Smooth muscle cell (in vitro differentiated cells): Measurements from ENCODE around the gene CDHR5. TPM values are rescaled to one million over a fixed set of nuclear protein-coding genes. Genes with fewer than 3 reads are reported as not detected.

Source experiments
- DNase-seq: peaks from one replicate; lab custom pipeline; 2025; ENCODE audit not compliant: unreplicated experiment; lab: John Stamatoyannopoulos, UW
- H2AFZ ChIP-seq: fragments of 200-600 bp; sonication (generic); 2 replicates; pipeline ENCODE4 v1.6.0; 2016; ENCODE audit warnings: antibody characterized with exemption, low read depth, mild to moderate bottlenecking
- H3F3A ChIP-seq: fragments of 200-600 bp; sonication (generic); 2 replicates; pipeline ENCODE4 v1.6.0; 2017; ENCODE audit warnings: antibody characterized with exemption, low read depth
- H3K27ac ChIP-seq: fragments of 200-600 bp; sonication (generic); 2 replicates; pipeline ENCODE4 v1.5.1; 2016; ENCODE audit warnings: low read depth, mild to moderate bottlenecking
- H3K27me3 ChIP-seq: fragments of 200-600 bp; sonication (generic); 2 replicates; pipeline ENCODE4 v1.6.1; 2016; ENCODE audit warnings: low read depth, mild to moderate bottlenecking
- H3K36me3 ChIP-seq: fragments of 200-600 bp; sonication (generic); 2 replicates; pipeline ENCODE4 v1.5.1; 2016; ENCODE audit warnings: low read depth
- H3K4me1 ChIP-seq: fragments of 200-600 bp; sonication (generic); 2 replicates; pipeline ENCODE4 v1.5.1; 2016; ENCODE audit warnings: low read depth
- H3K4me2 ChIP-seq: fragments of 200-600 bp; sonication (generic); 2 replicates; pipeline ENCODE4 v1.6.0; 2016; ENCODE audit warnings: mild to moderate bottlenecking
- H3K4me3 ChIP-seq: fragments of 200-600 bp; sonication (generic); 2 replicates; pipeline ENCODE4 v1.5.1; 2016; ENCODE audit warnings: mild to moderate bottlenecking
- H3K79me2 ChIP-seq: fragments of 200-600 bp; sonication (generic); 2 replicates; pipeline ENCODE4 v1.6.0; 2016; ENCODE audit warnings: low read depth, mild to moderate bottlenecking
- H3K9ac ChIP-seq: fragments of 200-600 bp; sonication (generic); 2 replicates; pipeline ENCODE4 v1.6.0; 2016; ENCODE audit warnings: low read depth
- H3K9me3 ChIP-seq: fragments of 200-600 bp; sonication (generic); replicated peaks from 2 replicates; pipeline ENCODE4 v1.5.1; 2016; ENCODE audit warnings: low read depth
- H4K20me1 ChIP-seq: fragments of 200-600 bp; sonication (generic); 2 replicates; pipeline ENCODE4 v1.6.0; 2016; ENCODE audit warnings: low read depth
- CTCF ChIP-seq: fragments of 200-600 bp; sonication (generic); IDR thresholded peaks from 2 replicates; pipeline ENCODE4 v1.5.1; 2017; ENCODE audit warnings: borderline replicate concordance, mild to moderate bottlenecking, antibody characterized with exemption; ENCODE audit not compliant: insufficient read depth, poor library complexity, severe bottlenecking
- WGBS: methylation state at CpG from one replicate; pipeline ENCODE4 v1.1.7; 2016; ENCODE audit warnings: low lambda C conversion rate; 5-methylcytosine and 5-hydroxymethylcytosine counted together
- polyA plus RNA-seq: library from polyadenylated mRNA; unstranded; fragments of >200 nt; fragmentation: Nextera tagmentation; extraction: Ambion mirVana; gene quantifications from 2 replicates; pipeline ENCODE4 v1.2.1, GENCODE V29; 2016
- total RNA-seq: library from RNA; depleted of rRNA; stranded (reverse); fragments of >200 nt; gene quantifications from 2 replicates; pipeline ENCODE4 v1.2.3, GENCODE V29; 2014

CDHR5 gene
- total and polyA plus RNA-seq, 2 experiments from 2014 or later, result not detected

GRCh38 chr11:598005-598680 is 26.6 kb downstream of the CDHR5 start:
- no peak overlapping the region for H2AFZ ChIP-seq
- H3K36me3 ChIP-seq, result peaks cover 6% of the 10 kb centered on the region
- peaks cover 16% of the 10 kb centered on the region for H3K79me2 ChIP-seq
- H4K20me1 ChIP-seq, result peaks cover 79% of the 10 kb centered on the region
- DNase-seq, result no peak
- 97% methylated on average over 24 of the region's 30 CpGs for WGBS
- H3K4me3 ChIP-seq, result no peak overlapping the region
- no peaks in the 10 kb centered on the region for H3K9me3 ChIP-seq
- no peak overlapping the region for H3K9ac ChIP-seq
- no peak overlapping the region for H3K27ac ChIP-seq
- H3K4me1 ChIP-seq, result no peaks in the 10 kb centered on the region
- H3F3A ChIP-seq, result no peaks in the 10 kb centered on the region
- no peak overlapping the region for H3K4me2 ChIP-seq
- TF ChIP-seq CTCF, result no peak
- no peaks in the 10 kb centered on the region for H3K27me3 ChIP-seq

- H3K79me2 ChIP-seq, result peaks cover 18% of the 10 kb centered on the region
- 96% methylated on average over 28 of the region's 29 CpGs for WGBS
- no peak overlapping the region for H3K9ac ChIP-seq
These were observed 27.5 kb downstream of the CDHR5 start for GRCh38 chr11:597166-597725.

GRCh38 chr11:596374-596773 is 28.4 kb downstream of the CDHR5 start:
- no peaks in the 10 kb centered on the region for H3K4me1 ChIP-seq
- TF ChIP-seq CTCF, result no peak
- no peak overlapping the region for H3K4me2 ChIP-seq
- no peak overlapping the region for H3K4me3 ChIP-seq
- H3K9ac ChIP-seq, result no peak overlapping the region
- peaks cover 73% of the 10 kb centered on the region for H4K20me1 ChIP-seq
- H3K27me3 ChIP-seq, result no peaks in the 10 kb centered on the region
- WGBS, result 95% methylated on average over 10 of the region's 10 CpGs
- DNase-seq, result no peak
- peaks cover 2% of the 10 kb centered on the region for H3K36me3 ChIP-seq
- no peak overlapping the region for H3K27ac ChIP-seq
- H2AFZ ChIP-seq, result no peak overlapping the region
- no peaks in the 10 kb centered on the region for H3K9me3 ChIP-seq
- H3K79me2 ChIP-seq, result peaks cover 20% of the 10 kb centered on the region
- no peaks in the 10 kb centered on the region for H3F3A ChIP-seq

More at GRCh38 chr11:597166-597725, 27.5 kb downstream of the CDHR5 start:
- no peaks in the 10 kb centered on the region for H3K9me3 ChIP-seq
- TF ChIP-seq CTCF, result peak; percentile 11
- H4K20me1 ChIP-seq, result peaks cover 76% of the 10 kb centered on the region
- H3F3A ChIP-seq, result no peaks in the 10 kb centered on the region
- no peak for DNase-seq
- peaks cover 6% of the 10 kb centered on the region for H3K36me3 ChIP-seq
- no peak overlapping the region for H2AFZ ChIP-seq
- no peak overlapping the region for H3K4me3 ChIP-seq
- H3K27ac ChIP-seq, result no peak overlapping the region
- H3K4me1 ChIP-seq, result no peaks in the 10 kb centered on the region
- H3K4me2 ChIP-seq, result no peak overlapping the region
- no peaks in the 10 kb centered on the region for H3K27me3 ChIP-seq

- H3K36me3 ChIP-seq, result no peaks in the 10 kb centered on the region
- H4K20me1 ChIP-seq, result peaks cover 82% of the 10 kb centered on the region
- DNase-seq, result no peak
- H3F3A ChIP-seq, result no peaks in the 10 kb centered on the region
- no peak for TF ChIP-seq CTCF
- H3K4me2 ChIP-seq, result no peak overlapping the region
- H3K9me3 ChIP-seq, result no peaks in the 10 kb centered on the region
- no peak overlapping the region for H3K27ac ChIP-seq
- no peak overlapping the region for H3K4me3 ChIP-seq
- H3K79me2 ChIP-seq, result peaks cover 27% of the 10 kb centered on the region
- no peak overlapping the region for H2AFZ ChIP-seq
- 94% methylated on average over 10 of the region's 10 CpGs for WGBS
- no peaks in the 10 kb centered on the region for H3K4me1 ChIP-seq
- no peaks in the 10 kb centered on the region for H3K27me3 ChIP-seq
- no peak overlapping the region for H3K9ac ChIP-seq
These were observed 29.4 kb downstream of the CDHR5 start for GRCh38 chr11:595400-595799.
